NCI-H345 treated with DMSO at 0.1 percent for 48 hours (cell line): Measurements from ENCODE around the gene CNKSR3.

Source experiments
- DNase-seq: peaks from one replicate; lab custom pipeline; 2025; ENCODE audit not compliant: unreplicated experiment; lab: John Stamatoyannopoulos, UW

CNKSR3 gene

DNA sequence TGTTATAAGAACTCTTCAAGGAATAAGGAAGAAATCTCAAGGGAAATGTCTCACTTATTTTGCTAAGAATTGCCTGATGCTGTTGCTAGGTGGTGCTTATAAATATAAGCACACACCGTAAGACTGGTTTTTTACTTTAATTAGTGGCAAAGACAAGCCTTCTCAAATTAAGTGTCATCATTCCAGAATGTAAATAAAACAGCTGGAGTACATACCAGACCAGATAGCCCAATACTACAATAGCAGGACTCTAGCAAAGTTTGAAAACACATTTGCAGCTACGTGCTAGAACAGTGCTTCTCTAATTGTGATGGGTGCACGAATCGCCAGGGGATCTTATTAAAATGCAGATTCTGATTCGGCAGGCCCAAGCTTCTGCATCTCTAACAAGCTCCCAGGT is 6.8 kb downstream of the CNKSR3 start:
- DNase-seq, result no peak

DNA sequence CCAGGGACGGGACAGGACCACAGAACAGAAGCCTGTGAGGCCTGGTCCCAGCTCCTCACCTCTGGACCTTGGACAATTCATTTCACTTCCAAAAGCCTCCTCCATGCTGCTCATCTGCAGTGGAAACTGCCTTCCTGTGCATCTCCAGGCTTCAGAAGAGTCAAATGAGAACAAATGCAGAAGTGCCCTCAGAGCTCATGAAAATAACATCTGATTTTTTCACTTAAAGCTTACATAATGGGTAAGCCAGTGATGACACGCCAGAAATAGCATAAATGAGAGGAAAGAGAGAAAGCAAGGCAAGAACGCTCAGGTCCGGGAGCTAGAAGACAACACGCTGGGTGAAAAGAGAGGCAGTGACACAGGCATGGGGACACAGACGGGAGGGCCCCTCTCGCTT is 7.9 kb downstream of the CNKSR3 start:
- no peak for DNase-seq

- no peak for DNase-seq
These were observed 9.0 kb downstream of the CNKSR3 start for GRCh38 chr6:154501578-154501868.

DNA sequence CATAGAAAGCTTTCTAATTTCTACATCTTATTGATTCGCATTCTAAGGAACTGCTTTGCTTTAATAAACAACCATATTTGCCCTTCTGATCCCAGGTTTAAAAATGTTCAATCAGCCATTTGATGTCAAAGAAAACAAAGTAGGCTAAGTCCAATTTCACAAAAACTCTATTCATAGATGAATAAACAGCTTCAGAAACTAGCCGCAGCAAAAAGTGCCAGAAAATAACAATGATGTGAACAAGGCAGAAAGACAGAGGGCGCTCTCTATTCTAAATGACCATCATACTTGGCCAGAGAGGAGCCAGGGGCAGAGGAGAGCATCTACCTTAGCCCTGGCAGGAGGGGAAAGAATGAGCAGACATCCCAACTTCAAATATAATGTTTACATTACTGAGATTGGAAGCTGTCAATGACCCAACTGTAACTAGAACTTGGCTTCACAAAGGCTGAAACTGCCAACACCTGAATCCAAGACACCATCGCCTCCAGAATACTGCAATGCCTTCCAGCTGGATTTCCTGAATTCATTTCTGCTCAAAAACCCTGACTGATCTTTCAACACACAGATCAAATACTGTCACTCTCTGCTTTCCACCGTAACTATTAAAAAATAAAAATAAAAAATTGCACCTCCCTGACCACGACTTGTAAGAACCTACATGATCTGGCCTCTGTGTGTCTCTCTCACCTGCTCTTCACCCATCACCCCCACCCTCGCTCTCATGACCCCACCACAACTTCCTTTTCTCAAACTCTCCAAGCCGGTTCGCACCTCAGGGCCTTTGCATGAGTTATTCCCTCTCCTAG is 9.5 kb downstream of the CNKSR3 start:
- no peak for DNase-seq

GRCh38 chr6:154499855-154500589 is 10.5 kb downstream of the CNKSR3 start:
- DNase-seq, result no peak

GRCh38 chr6:154498340-154498934 is 12.0 kb downstream of the CNKSR3 start:
- no peak for DNase-seq

DNA sequence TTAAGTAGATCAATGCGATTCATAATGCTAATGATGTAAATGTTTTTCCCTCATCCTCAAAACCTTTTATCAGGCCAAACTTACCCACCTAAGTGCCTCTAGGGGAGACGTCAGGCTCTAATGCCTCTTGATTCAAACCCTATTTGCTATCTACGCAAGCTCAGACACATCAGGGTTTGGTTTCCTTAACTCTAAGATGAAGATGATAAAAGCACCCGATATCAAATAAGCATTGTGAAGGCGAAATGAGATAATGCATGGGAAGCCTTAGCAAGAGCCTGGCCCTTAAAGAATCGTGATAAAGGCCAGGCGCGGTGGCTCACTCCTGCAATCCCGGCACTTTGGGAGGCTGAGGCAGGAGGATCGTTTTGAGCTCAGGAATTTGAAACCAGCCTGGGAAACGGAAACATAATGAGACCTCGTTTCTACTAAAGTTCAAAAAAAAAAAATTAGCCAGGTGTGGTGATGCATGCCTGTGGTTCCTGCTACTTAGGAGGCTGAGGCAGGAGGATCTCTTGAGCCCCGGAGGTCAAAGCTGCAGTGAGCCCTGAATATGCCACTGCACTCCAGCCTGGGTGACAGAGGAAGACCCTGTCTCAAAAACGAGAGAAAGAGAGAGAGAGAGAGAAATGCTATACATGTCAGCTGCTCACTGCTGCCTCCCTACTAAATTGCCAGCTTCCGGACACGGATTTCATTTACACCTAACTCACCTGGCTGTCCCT is 13.5 kb downstream of the CNKSR3 start:
- no peak for DNase-seq

DNA sequence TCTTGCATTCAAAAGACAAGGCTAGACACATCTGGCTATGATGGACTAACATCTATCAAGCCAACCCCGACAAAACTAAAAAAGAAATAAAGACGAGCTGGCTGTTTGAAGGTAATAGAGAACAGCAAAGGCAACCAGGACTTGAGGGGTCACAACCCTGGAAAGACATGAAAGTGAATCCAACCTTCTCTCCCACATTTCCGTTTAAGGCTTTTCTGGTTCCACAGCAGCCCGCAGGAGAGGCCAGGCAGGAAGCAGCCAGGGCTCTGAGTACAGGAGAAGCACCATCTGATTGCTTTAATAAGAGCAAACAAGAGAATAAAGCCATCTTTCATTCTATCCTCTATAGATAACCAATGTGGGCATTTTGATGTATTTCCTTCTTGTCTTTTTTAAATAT is 14.3 kb downstream of the CNKSR3 start:
- no peak for DNase-seq

GRCh38 chr6:154494592-154495311 is 15.7 kb downstream of the CNKSR3 start:
- no peak for DNase-seq

- no peak for DNase-seq
These were observed 18.7 kb downstream of the CNKSR3 start for GRCh38 chr6:154491567-154492470.

- no peak for DNase-seq
These were observed 20.7 kb downstream of the CNKSR3 start for GRCh38 chr6:154489822-154490221.

GRCh38 chr6:154488802-154489437 is 21.6 kb downstream of the CNKSR3 start:
- no peak for DNase-seq

- DNase-seq, result no peak
These were observed 22.3 kb downstream of the CNKSR3 start for GRCh38 chr6:154488248-154488593.

DNA sequence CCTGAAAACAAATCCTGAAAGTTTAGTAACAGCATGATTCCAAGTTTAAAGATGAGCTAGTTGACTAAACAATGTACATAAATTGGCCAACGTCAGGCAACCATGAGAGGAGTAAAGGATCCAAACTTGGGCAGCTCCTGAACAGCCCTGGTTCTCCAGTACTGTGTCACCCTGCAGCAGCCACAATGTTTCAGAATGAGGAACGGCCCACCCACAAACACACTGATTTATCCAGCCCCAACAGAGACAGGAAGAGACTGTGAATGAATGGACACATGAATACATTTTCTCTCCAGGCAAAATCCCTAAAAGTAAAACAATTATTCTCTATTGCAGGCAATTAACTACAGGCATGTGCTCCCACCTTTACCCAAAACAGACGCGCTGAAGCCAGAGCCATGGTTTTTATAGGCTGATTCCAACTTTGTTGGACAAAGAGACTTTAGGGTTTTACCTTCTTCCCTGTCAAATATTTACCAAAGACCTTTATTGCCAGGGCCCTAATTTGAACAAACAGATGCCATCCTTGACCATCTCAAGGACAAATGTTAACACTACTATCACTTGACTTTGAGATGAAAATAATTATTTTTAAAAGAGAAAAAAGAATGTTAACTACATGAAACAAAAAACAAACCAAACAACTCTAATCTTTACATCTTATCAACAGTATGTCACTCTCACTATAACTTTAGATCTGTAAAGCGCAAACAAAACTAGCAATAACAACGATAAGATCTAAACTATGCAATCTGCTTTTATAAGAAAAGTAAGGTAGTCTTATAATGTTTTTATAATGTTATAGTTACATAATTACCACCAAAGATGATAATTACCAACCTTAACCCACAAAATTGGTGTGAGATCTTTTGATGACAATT is 22.9 kb downstream of the CNKSR3 start:
- DNase-seq, result no peak

GRCh38 chr6:154485815-154486214 is 24.7 kb downstream of the CNKSR3 start:
- DNase-seq, result no peak

DNA sequence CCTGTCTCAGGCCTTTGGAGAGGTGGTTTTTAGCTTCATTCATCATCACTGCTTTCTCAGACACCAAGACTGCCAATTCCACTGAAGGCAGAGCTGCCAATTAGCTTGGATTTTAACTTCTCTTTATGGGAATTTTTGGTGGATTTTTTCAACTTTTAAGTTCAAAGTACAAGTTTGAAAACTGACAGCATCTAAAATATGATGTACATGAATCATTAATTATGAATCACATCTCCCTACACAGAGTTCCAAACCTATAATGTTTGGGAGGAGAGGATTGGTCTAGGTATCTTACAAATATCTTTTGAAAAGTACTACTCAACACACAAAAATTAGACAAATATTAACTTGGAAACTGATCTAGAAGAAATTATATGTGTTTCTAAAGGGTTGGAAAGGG is 25.5 kb downstream of the CNKSR3 start:
- no peak for DNase-seq

DNA sequence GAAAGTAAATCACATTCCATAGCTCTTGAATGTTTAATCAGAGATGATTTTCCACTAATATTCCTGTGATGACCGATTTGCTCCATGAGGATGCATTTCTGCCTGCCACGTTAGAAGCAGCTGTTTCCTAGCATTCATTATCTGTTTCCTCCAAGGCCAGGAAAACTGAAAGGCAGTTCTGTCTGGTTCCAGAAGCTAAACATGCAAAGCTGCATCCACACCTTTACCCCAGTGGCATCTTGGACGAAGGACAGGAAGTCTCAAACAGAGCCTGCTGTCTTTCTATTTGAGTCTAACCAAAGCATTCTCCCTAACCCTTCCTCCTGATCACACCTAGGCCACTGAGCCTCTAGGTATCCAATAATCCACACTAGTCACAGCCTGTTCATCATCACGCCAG is 27.6 kb downstream of the CNKSR3 start:
- no peak for DNase-seq

DNA sequence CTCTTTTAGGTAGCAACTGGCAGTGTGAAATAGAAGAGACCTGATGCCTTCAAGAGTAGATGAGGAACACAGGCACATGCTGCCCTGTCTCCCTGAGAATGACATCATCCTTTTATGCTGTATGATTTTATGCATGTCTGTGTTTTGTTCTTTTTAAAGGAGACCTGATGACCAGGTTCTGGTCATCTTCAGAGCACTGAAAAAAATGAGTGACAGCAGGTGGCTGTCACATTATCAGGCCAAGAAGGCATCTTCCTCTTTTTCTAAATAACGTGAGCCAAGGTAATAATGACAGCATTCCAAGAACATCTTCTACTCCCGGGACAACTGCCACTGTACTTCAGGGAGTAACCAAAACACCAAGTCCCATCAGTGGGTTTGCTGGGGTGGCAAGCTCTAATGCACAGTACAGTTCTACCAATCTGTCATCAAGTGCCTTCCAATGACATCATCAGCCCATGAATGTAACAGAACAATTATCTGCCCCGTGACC is 28.9 kb downstream of the CNKSR3 start:
- DNase-seq, result no peak
